Choroid plexus epithelial cell (primary cell): ENCODE results near the gene NT5DC1.
"Not testable (repeated sequence)": the region's sequence is repeated elsewhere in the genome, so short reads cannot be mapped to it uniquely, and the experiment has no call there.

Source experiments
- DNase-seq: peaks from one replicate; pipeline ENCODE4 v3.0.0-alpha.2; 2010; ENCODE audit warnings: low read depth
- H3K4me3 ChIP-seq: 2 replicates; pipeline ENCODE4 v1.5.1; 2011; ENCODE audit warnings: low read depth, mild to moderate bottlenecking, control low read depth, low read length, moderate library complexity
- TF ChIP-seq, protein P1 (sequence below): conservative IDR thresholded peaks from 2 replicates; pipeline ENCODE4 v1.5.1; 2011; ENCODE audit warnings: low read depth, mild to moderate bottlenecking, control low read depth, inconsistent platforms, low read length, moderate library complexity

Gene NT5DC1

GRCh38 chr6:116087437-116088027 lies 13.1 kb upstream of the NT5DC1 start:
- TF ChIP-seq, protein P1, sequence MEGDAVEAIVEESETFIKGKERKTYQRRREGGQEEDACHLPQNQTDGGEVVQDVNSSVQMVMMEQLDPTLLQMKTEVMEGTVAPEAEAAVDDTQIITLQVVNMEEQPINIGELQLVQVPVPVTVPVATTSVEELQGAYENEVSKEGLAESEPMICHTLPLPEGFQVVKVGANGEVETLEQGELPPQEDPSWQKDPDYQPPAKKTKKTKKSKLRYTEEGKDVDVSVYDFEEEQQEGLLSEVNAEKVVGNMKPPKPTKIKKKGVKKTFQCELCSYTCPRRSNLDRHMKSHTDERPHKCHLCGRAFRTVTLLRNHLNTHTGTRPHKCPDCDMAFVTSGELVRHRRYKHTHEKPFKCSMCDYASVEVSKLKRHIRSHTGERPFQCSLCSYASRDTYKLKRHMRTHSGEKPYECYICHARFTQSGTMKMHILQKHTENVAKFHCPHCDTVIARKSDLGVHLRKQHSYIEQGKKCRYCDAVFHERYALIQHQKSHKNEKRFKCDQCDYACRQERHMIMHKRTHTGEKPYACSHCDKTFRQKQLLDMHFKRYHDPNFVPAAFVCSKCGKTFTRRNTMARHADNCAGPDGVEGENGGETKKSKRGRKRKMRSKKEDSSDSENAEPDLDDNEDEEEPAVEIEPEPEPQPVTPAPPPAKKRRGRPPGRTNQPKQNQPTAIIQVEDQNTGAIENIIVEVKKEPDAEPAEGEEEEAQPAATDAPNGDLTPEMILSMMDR = peak; percentile 5
- DNase-seq = peak; percentile 53
- H3K4me3 ChIP-seq = no peak overlapping the region

DNA sequence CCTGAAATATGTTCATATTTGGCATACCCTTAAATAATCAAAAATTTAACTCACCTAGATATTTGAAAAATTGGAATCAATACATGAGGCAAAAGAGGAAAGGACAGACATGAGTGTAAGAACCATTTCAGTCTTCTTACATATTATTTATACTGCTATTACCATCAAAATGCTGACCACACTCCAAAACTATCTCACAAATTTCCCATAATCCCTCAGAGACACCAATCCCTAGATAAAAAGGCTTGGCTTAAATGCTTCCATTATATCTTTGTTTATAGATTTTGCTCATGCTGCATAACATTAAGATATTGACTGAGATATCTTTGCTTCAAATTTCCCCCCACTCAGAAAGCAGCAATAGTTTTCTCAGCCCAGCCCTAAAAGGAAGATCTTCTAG lies 11.7 kb upstream of the NT5DC1 start:
- TF ChIP-seq, protein P1 = no peak
- no peak overlapping the region for H3K4me3 ChIP-seq
- peak; percentile 29 for DNase-seq

DNA sequence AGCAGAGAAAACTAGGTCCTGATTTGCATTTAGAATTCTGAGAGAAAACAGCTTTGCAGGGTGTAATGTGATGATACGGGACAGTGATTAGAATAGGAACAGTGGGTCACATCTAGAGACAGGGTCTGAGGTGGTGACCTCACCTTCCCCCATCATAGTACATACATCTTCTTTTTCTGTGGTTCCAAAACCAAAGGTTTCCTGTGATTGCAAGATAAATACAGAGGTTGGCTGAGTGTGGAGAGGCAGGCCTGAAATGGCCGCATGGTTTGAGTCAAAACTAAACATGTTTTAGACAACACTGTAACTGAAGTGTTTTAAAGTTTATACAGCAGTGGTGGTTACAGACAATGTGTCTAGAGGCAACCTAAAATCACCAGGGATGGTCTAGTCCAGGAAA lies 10.4 kb upstream of the NT5DC1 start:
- TF ChIP-seq, protein P1 = no peak
- no peak for DNase-seq
- H3K4me3 ChIP-seq = no peak overlapping the region

GRCh38 chr6:116094041-116094440 lies 6.6 kb upstream of the NT5DC1 start:
- DNase-seq = no peak

GRCh38 chr6:116096048-116096759 lies 4.4 kb upstream of the NT5DC1 start:
- not testable (repeated sequence) for H3K4me3 ChIP-seq, DNase-seq

More at GRCh38 chr6:116094041-116094440, 6.6 kb upstream of the NT5DC1 start:
- H3K4me3 ChIP-seq = no peak overlapping the region
- TF ChIP-seq, protein P1 = no peak

DNA sequence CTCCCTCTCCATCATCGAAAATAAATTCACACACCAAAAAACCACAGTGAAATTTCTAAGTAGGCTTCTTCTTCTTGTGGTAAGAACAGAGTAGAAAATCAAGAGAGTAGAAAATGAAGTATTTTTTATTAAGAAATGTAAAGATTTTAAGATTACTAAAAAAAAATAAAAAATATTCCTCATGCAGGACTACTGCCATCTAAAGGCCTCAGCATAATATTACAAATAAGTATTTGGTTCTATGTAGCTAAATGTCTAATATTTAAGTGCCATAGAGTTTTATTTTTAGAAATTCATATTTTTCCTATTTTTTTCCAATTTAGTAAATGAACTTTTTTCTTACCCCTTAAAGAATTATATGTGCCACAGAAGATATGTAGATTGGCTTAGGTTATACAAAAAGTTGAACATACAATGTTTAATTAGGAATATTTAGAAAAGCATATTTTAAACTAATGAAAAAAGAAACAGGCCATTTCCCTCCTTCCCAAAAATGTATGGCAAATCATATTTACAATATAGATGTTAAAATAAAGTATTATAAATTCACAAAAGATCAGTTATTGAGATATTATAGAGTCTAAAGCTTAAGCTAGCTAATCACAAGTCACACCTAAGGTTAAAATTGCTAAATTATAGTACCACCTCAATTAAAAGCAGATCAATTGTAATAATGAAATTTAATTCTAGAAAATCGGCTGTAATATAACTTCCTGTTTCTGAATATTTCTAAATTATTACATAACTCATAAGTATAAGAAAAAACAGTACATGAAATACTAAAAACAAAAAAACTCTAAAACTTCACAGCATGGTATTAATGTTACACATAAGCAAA lies 3.5 kb upstream of the NT5DC1 start:
- peak; percentile 50 for DNase-seq
- H3K4me3 ChIP-seq = no peak overlapping the region
- TF ChIP-seq, protein P1 = peak; percentile 61

- no peak overlapping the region for H3K4me3 ChIP-seq
- no peak for DNase-seq
- TF ChIP-seq, protein P1 = no peak
These were observed 1.6 kb upstream of the NT5DC1 start for GRCh38 chr6:116099036-116099435.
